22Rv1 (cell line): ENCODE measurements around the gene CARD16.

Source experiments
- H3K27ac ChIP-seq: fragments of 450-650 bp; 2 replicates; pipeline ENCODE4 v1.5.1; 2017
- ZFX ChIP-seq: fragments of 450-650 bp; IDR thresholded peaks from 2 replicates; pipeline ENCODE4 v1.6.1; 2017; ENCODE audit warnings: antibody characterized with exemption, borderline replicate concordance
- TF ChIP-seq, protein P1 (sequence below): fragments of 450-650 bp; IDR thresholded peaks from 2 replicates; pipeline ENCODE4 v1.5.1; 2017; ENCODE audit warnings: mild to moderate bottlenecking

CARD16 gene

DNA sequence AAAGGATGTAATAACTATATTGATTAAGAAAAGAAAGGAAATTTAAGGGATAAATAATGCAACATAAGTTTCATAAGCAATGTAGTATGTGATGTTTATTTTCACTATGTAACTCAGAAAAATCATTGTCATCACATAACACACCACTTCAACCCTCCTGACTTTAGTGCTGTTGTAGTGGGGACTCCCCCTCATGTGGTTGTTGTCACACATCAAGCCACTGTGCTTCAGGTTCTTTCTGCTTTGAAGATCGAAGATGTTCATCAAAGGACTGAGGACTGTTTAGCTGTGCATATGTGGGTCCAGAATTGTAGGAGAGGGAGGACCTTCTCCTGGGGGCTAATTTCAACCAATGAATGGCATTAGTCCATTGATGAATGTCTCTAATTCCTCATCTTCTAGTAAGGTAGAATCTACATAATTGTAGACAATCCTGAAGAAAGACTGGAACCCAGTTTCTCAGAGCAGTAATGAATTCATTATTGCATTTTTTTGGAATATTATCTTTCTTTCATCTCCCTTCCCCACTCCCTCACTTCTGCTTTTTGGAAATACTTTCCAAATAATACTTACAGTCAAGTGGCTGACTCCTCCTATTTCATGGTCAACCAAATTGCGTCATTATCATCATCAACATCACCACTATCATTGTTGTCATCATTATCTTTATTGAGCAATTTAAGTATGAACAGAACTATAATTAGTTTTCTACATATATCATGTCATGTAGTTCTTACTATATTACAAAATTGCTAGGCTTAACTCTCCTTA lies 9.8 kb upstream of the CARD16 start:
- H3K27ac ChIP-seq = no peak overlapping the region
- TF ChIP-seq, protein P1, sequence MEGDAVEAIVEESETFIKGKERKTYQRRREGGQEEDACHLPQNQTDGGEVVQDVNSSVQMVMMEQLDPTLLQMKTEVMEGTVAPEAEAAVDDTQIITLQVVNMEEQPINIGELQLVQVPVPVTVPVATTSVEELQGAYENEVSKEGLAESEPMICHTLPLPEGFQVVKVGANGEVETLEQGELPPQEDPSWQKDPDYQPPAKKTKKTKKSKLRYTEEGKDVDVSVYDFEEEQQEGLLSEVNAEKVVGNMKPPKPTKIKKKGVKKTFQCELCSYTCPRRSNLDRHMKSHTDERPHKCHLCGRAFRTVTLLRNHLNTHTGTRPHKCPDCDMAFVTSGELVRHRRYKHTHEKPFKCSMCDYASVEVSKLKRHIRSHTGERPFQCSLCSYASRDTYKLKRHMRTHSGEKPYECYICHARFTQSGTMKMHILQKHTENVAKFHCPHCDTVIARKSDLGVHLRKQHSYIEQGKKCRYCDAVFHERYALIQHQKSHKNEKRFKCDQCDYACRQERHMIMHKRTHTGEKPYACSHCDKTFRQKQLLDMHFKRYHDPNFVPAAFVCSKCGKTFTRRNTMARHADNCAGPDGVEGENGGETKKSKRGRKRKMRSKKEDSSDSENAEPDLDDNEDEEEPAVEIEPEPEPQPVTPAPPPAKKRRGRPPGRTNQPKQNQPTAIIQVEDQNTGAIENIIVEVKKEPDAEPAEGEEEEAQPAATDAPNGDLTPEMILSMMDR = no peak
- TF ChIP-seq ZFX = no peak

DNA sequence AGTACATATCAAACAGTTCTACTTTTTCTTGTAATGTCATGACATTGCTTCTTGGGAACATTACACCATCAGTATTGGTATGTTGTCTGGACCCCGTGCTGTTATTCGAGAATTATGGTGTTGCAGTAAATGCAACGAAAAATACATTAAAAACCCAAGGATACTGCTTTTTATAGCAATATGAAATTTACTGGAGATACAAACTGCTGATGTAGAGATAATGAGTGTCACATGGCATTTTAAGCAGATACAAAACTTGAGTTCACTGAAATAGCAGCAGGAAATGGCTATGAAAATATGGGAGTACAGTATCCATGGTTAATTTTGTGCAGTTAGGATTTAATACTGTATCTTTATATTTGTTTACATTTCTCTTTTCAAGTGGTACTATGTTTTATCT lies 7.4 kb upstream of the CARD16 start:
- H3K27ac ChIP-seq = no peak overlapping the region
- TF ChIP-seq, protein P1 = no peak
- no peak for TF ChIP-seq ZFX

DNA sequence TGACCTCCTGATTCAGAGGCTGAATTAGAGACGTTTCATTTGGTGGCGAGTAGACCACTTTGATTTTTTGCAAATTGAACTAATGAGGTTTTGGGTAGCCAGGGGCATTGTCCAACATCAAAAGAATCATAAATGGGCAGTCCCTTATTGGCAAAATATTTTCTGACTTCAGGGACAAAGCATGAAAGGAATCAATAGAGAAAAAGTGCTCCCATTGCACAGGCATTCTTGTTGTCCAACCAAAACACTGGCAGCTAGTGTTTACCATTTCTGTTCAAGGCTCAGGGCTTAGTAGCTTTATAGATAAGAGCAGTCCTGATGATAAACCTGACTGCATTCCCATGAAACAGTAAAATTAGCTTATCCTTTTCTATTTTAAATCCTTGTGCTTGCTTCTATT lies 6.4 kb upstream of the CARD16 start:
- no peak overlapping the region for H3K27ac ChIP-seq

DNA sequence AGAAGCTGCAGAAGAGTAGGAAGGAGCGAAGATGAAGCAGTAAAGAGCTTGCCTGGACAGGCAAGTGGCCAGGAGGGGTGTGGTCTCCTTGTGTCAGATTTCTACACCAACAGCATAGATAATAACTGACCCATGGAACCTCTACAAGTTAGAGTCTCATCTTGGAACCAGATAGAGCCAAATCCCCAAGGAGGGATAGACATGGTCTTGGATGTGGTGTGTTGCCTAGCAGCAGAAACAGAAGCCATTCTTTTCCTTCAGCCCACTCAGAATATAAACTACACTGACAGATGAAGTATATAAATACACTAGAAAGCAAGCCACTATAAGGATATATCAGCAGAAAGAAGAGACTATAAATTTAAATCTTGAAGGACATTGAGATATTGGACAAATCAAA lies 4.3 kb upstream of the CARD16 start:
- H3K27ac ChIP-seq = no peak overlapping the region
- TF ChIP-seq ZFX = no peak
- TF ChIP-seq, protein P1 = no peak

More for the DNA sequence above, 6.4 kb upstream of the CARD16 start:
- no peak for TF ChIP-seq ZFX
- TF ChIP-seq, protein P1 = no peak

DNA sequence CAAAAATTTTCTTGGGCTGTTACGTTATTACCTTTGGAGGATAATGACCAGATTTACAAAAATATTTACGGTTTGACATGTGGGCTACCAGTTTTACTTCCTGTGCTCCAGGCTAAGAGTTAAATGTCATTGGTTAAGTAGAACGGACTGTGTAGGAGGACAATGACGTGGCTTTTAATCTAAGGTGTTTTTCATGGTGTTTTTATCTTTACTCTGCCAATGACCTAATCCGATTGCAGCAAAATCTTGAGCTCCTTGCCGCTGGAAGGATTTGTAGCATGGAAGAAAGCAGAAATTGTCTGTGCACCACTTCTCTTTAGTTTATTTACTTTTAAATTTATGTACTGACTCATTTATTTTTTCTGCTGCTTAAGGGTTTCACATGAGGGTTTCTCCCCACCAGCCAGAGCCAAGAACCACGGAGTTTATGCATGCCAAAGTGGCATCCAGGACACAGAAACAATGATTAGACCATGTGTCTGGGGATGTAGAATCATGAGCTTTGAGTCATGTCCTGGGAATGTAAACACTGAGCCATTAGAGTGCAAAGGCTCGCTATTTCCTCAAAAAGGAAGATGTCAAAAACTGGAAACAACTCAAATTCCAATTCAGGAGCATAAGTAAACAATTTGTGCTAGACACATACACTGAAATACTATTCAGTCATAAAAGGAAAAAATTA lies 1.9 kb upstream of the CARD16 start:
- H3K27ac ChIP-seq = no peak overlapping the region
- TF ChIP-seq, protein P1 = no peak
- no peak for TF ChIP-seq ZFX

DNA sequence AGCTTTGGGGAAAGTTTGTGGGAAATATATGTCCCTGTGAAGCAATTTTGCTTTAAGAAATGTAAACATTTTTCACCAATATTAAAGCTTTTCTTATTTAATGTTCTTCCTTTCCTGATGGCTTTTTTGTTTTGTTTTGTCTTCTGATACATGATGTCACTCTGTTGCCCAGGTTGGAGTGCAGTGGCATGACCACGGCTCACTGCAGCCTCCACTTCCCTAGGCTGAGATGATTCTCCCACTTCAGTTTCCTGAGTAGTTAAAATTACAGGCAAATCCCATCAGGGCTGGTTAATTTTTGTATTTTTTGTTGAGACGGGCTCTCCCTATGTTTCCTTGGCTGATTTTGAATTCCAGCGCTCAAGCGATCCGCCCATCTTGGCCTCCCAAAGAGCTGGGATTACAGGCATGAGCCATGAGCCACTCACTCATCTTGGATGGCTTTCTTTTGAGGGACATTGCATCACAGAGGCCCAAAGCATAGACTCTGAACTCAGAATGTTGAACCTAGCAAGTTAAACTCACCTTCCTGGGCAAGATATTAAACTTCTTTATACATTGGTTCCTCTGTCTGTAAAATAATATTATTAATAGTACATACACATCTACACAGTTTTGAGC lies 651 bp upstream of the CARD16 start:
- TF ChIP-seq, protein P1 = no peak
- no peak for TF ChIP-seq ZFX
- no peak overlapping the region for H3K27ac ChIP-seq

DNA sequence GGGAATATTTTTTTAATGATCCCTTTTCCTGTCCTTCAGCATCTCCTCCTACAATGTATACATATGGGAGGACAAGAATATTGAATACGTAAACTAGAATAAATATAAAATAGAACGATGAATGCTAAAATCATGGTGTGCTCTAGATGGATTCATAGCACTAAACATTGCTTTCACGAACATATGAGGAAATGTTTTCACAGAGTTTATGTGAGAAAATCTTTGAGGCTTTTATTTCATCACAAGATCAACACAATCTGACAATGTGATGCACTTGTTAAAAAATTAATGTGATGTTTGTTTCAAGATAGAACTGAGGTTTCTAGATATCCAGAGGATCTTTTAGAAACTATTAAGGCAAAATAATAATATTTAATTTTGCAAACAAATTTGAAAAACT lies 3.0 kb downstream of the CARD16 start:
- no peak overlapping the region for H3K27ac ChIP-seq
- TF ChIP-seq, protein P1 = no peak
- TF ChIP-seq ZFX = no peak
